H1 (cell line): ENCODE data around the gene FHAD1. TPM values are rescaled to one million over a fixed set of nuclear protein-coding genes. Genes with fewer than 3 reads are reported as not detected.

Source experiments
- GABPA ChIP-seq: IDR thresholded peaks from 2 replicates; pipeline ENCODE4 v1.6.1; 2011; ENCODE audit warnings: mild to moderate bottlenecking, low read length, moderate library complexity, borderline replicate concordance; ENCODE audit not compliant: insufficient read depth
- KDM5A ChIP-seq: fragments of 200-600 bp; IDR thresholded peaks from 2 replicates; pipeline ENCODE4 v1.7.1; 2012; ENCODE audit warnings: mild to moderate bottlenecking, low read length, inconsistent platforms, mixed read lengths
- POLR2A ChIP-seq, 2 experiments: IDR thresholded peaks; 1 replicate in 1 of 2; 2 replicates in 1 of 2; pipeline ENCODE4 v1.6.1; 2011; ENCODE audit warnings: low read depth in 2 of 2, low read length in 2 of 2, mild to moderate bottlenecking in 2 of 2; ENCODE audit errors: control extremely low read depth in 1 of 2
- POU5F1 ChIP-seq: IDR thresholded peaks from 2 replicates; pipeline ENCODE4 v1.6.1; 2011; ENCODE audit warnings: low read depth, mild to moderate bottlenecking, low read length, moderate library complexity
- polyA plus RNA-seq, 7 experiments: library from polyadenylated mRNA; depleted of rRNA in 3 of 7; stranded (reverse) in 5 of 7; unstranded in 2 of 7; fragments of >200 nt in 5 of 7; fragments of 200-250 nt in 2 of 7; gene quantifications; 1 replicate in 5 of 7; 2 replicates in 1 of 7; 4 replicates in 1 of 7; pipeline versions ENCODE4 v1.2.1 to v1.2.3, GENCODE V29; 2011 to 2013; ENCODE audit warnings: missing spikeins in 2 of 7, mixed read lengths in 2 of 7
- total RNA-seq: library from RNA; stranded (reverse); fragmentation: NEBNext Ultra II Directional; extraction: Animal tissue kit (Norgen Biotek cat#: 25700); gene quantifications from 2 replicates; pipeline ENCODE4 v1.2.1, GENCODE V29; 2021

Gene FHAD1
- total and polyA plus RNA-seq, 2 of the 8 experiments (the other 6 are each of a cell fraction or from before 2014, with no cell fraction given) = 0.39 to 0.69 TPM

GRCh38 chr1:15435239-15436077 is 188.4 kb downstream of the FHAD1 start (continued):
- TF ChIP-seq GABPA (no peak), POLR2A (IDR thresholded peaks at IDR 0.05; ENCODE audit: control extremely low read depth in 1 of 2, low read depth in 2 of 2, low read length in 2 of 2) (no peak), POU5F1 (no peak), KDM5A (no peak)
